ENCODE data around the gene CEP97.

DNA sequence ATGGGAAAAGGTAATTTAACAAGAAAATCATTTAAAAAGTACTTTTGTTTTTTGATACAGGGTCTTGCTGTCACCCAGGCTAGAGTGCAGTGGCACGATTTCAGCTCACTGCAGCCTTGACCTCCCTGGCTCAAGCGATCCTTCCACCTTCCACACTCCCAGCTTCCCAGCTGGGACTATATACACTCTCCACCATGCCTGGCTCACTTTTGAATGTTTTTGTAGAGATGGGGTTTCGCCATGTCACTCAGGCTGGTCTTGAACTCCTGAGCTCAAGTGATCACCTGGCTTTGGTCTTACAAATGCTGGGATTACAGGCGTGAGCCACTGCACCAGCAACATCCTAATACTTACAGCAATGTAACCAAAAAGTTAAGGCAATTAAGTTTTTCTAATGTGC is 43.9 kb upstream of the CEP97 start:
- TF ChIP-seq, protein P1, sequence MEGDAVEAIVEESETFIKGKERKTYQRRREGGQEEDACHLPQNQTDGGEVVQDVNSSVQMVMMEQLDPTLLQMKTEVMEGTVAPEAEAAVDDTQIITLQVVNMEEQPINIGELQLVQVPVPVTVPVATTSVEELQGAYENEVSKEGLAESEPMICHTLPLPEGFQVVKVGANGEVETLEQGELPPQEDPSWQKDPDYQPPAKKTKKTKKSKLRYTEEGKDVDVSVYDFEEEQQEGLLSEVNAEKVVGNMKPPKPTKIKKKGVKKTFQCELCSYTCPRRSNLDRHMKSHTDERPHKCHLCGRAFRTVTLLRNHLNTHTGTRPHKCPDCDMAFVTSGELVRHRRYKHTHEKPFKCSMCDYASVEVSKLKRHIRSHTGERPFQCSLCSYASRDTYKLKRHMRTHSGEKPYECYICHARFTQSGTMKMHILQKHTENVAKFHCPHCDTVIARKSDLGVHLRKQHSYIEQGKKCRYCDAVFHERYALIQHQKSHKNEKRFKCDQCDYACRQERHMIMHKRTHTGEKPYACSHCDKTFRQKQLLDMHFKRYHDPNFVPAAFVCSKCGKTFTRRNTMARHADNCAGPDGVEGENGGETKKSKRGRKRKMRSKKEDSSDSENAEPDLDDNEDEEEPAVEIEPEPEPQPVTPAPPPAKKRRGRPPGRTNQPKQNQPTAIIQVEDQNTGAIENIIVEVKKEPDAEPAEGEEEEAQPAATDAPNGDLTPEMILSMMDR (IDR thresholded peaks at IDR 0.05), result no peak
- TF ChIP-seq POLR2A (IDR thresholded peaks at IDR 0.05), result no peak

Measured in uterus (tissue), 2 donors.